ENCODE results near the gene SFMBT1. TPM values are rescaled to one million over a fixed set of nuclear protein-coding genes. Genes with fewer than 3 reads are reported as not detected.

SFMBT1 gene
- total and polyA plus RNA-seq, 8 donors = 8.0 to 12.9 (median 9.4) TPM

- no peak for DNase-seq
- no peak for ATAC-seq
- TF ChIP-seq CTCF (IDR thresholded peaks at IDR 0.05) = no peak
- H3K36me3 ChIP-seq = no peaks in the 10 kb centered on the region
- no peaks in the 10 kb centered on the region for H3K9me3 ChIP-seq
- no peak overlapping the region for H3K27ac ChIP-seq
- no peaks in the 10 kb centered on the region for H3K27me3 ChIP-seq
- H3K4me3 ChIP-seq = no peak overlapping the region
- intact Hi-C loops (cut with DNase I) = no loop called here
- no peaks in the 10 kb centered on the region for H3K4me1 ChIP-seq
These were observed 36.9 kb downstream of the SFMBT1 start for GRCh38 chr3:53008932-53009331.

GRCh38 chr3:53005854-53006513 is 39.9 kb downstream of the SFMBT1 start:
- intact Hi-C loops (cut with DNase I) = no loop called here
- DNase-seq = no peak
- ATAC-seq = no peak
- no peak for TF ChIP-seq CTCF (IDR thresholded peaks at IDR 0.05)
- H3K9me3 ChIP-seq = no peaks in the 10 kb centered on the region
- no peaks in the 10 kb centered on the region for H3K4me1 ChIP-seq
- no peak overlapping the region for H3K4me3 ChIP-seq
- H3K27ac ChIP-seq = no peak overlapping the region
- no peaks in the 10 kb centered on the region for H3K27me3 ChIP-seq
- H3K36me3 ChIP-seq = no peaks in the 10 kb centered on the region

- H3K27me3 ChIP-seq = no peaks in the 10 kb centered on the region
- no peak for TF ChIP-seq CTCF (IDR thresholded peaks at IDR 0.05)
- no peak for ATAC-seq
- intact Hi-C loops (cut with DNase I) = no loop called here
- H3K9me3 ChIP-seq = no peaks in the 10 kb centered on the region
- H3K4me1 ChIP-seq = no peaks in the 10 kb centered on the region
- no peaks in the 10 kb centered on the region for H3K36me3 ChIP-seq
- no peak for DNase-seq
- no peak overlapping the region for H3K4me3 ChIP-seq
- no peak overlapping the region for H3K27ac ChIP-seq
These were observed 40.5 kb downstream of the SFMBT1 start for GRCh38 chr3:53005338-53005737.

- intact Hi-C loops (cut with DNase I) = no loop called here
- H3K36me3 ChIP-seq = peaks cover 0 to 4% of the 10 kb centered on the region in 2 donors
These were observed 42.6 kb downstream of the SFMBT1 start for GRCh38 chr3:53003320-53003719.

More at GRCh38 chr3:53003320-53003719, 42.6 kb downstream of the SFMBT1 start:
- TF ChIP-seq CTCF (IDR thresholded peaks at IDR 0.05) = no peak
- no peak overlapping the region for H3K27ac ChIP-seq
- ATAC-seq (no peak), DNase-seq (no peak)
- no peaks in the 10 kb centered on the region for H3K4me1 ChIP-seq
- H3K4me3 ChIP-seq = no peak overlapping the region
- H3K9me3 ChIP-seq = no peaks in the 10 kb centered on the region
- H3K27me3 ChIP-seq = no peaks in the 10 kb centered on the region

Data from left lung (tissue), 10 donors.